BLaER1 (cell line): ENCODE data around the gene MARCHF3.
A peak's percentile ranks its signal among the peaks of the same experiment; 100 is the strongest.

Experiments
- H3K27ac ChIP-seq: shearing (Covaris generic); formaldehyde crosslinking; 2 replicates; pipeline ENCODE4 v1.8.1; 2022
- H3K27me3 ChIP-seq: shearing (Covaris generic); formaldehyde crosslinking; 2 replicates; pipeline ENCODE4 v1.8.1; 2022
- H3K36me3 ChIP-seq: shearing (Covaris generic); formaldehyde crosslinking; 2 replicates; pipeline ENCODE4 v1.8.1; 2022
- H3K4me1 ChIP-seq: shearing (Covaris generic); formaldehyde crosslinking; 2 replicates; pipeline ENCODE4 v1.8.1; 2022
- H3K4me2 ChIP-seq: shearing (Covaris generic); formaldehyde crosslinking; 2 replicates; pipeline ENCODE4 v1.8.1; 2022
- H3K4me3 ChIP-seq: shearing (Covaris generic); formaldehyde crosslinking; 2 replicates; pipeline ENCODE4 v1.8.1; 2022
- H3K9ac ChIP-seq: shearing (Covaris generic); formaldehyde crosslinking; 2 replicates; pipeline ENCODE4 v1.8.1; 2022
- H3K9me3 ChIP-seq: shearing (Covaris generic); formaldehyde crosslinking; 2 replicates; pipeline ENCODE4 v1.8.1; 2022
- H4K20me1 ChIP-seq: shearing (Covaris generic); formaldehyde crosslinking; 2 replicates; pipeline ENCODE4 v1.8.1; 2022
- Cebpa-rat ChIP-seq: shearing (Covaris generic); IDR thresholded peaks from 2 replicates; pipeline ENCODE4 v1.8.1; 2022

MARCHF3 gene

GRCh38 chr5:127053049-127053448 is 22.7 kb upstream of the MARCHF3 start:
- Histone ChIP-seq H3K4me2 (no peak overlapping the region), H3K9ac (no peak overlapping the region), H3K9me3 (peaks cover 18% of the 10 kb centered on the region), H3K36me3 (peaks cover 8% of the 10 kb centered on the region), H3K4me1 (peaks cover 14% of the 10 kb centered on the region; the same call in 1 of the 2 replicates), H3K27me3 (no peaks in the 10 kb centered on the region), H4K20me1 (no peaks in the 10 kb centered on the region), H3K4me3 (no peak overlapping the region), H3K27ac (no peak overlapping the region)
- no peak for TF ChIP-seq Cebpa-rat

GRCh38 chr5:127051591-127051990 is 21.2 kb upstream of the MARCHF3 start:
- Histone ChIP-seq H3K9me3 (peaks cover 16% of the 10 kb centered on the region), H3K9ac (no peak overlapping the region), H3K27me3 (no peaks in the 10 kb centered on the region), H3K27ac (no peak overlapping the region), H3K4me1 (peaks cover 2% of the 10 kb centered on the region; the same call in 1 of the 2 replicates), H4K20me1 (no peaks in the 10 kb centered on the region), H3K36me3 (peaks cover 8% of the 10 kb centered on the region), H3K4me3 (no peak overlapping the region), H3K4me2 (no peak overlapping the region)
- TF ChIP-seq Cebpa-rat: no peak

GRCh38 chr5:127046343-127047072 is 16.1 kb upstream of the MARCHF3 start:
- Histone ChIP-seq H3K4me2 (no peak overlapping the region), H3K36me3 (no peaks in the 10 kb centered on the region), H3K27ac (no peak overlapping the region), H3K9me3 (no peaks in the 10 kb centered on the region), H4K20me1 (no peaks in the 10 kb centered on the region), H3K27me3 (no peaks in the 10 kb centered on the region), H3K4me3 (no peak overlapping the region), H3K9ac (no peak overlapping the region), H3K4me1 (peaks cover 18% of the 10 kb centered on the region)
- no peak for TF ChIP-seq Cebpa-rat

GRCh38 chr5:127042593-127042992 is 12.2 kb upstream of the MARCHF3 start:
- no peak overlapping the region for H3K27ac ChIP-seq
- peaks cover 31% of the 10 kb centered on the region for H3K4me1 ChIP-seq

GRCh38 chr5:127041571-127041970 is 11.2 kb upstream of the MARCHF3 start:
- Histone ChIP-seq H3K27me3 (no peaks in the 10 kb centered on the region), H3K4me3 (no peak overlapping the region)

More at GRCh38 chr5:127042593-127042992, 12.2 kb upstream of the MARCHF3 start:
- Histone ChIP-seq H3K36me3 (no peaks in the 10 kb centered on the region), H3K4me3 (no peak overlapping the region), H4K20me1 (no peaks in the 10 kb centered on the region), H3K4me2 (no peak overlapping the region), H3K9ac (no peak overlapping the region), H3K9me3 (no peaks in the 10 kb centered on the region), H3K27me3 (no peaks in the 10 kb centered on the region)
- TF ChIP-seq Cebpa-rat: no peak

GRCh38 chr5:127040796-127041520 is 10.6 kb upstream of the MARCHF3 start:
- Histone ChIP-seq H3K9me3 (no peaks in the 10 kb centered on the region), H4K20me1 (no peaks in the 10 kb centered on the region), H3K27ac (no peak overlapping the region), H3K9ac (no peak overlapping the region), H3K27me3 (no peaks in the 10 kb centered on the region), H3K36me3 (no peaks in the 10 kb centered on the region), H3K4me1 (peaks cover 31% of the 10 kb centered on the region), H3K4me3 (no peak overlapping the region), H3K4me2 (peak overlapping the region; percentile 55)
- TF ChIP-seq Cebpa-rat: no peak

More at GRCh38 chr5:127041571-127041970, 11.2 kb upstream of the MARCHF3 start:
- no peak for TF ChIP-seq Cebpa-rat
- Histone ChIP-seq H3K9ac (no peak overlapping the region), H3K9me3 (no peaks in the 10 kb centered on the region), H3K36me3 (no peaks in the 10 kb centered on the region), H3K4me1 (peaks cover 31% of the 10 kb centered on the region), H3K4me2 (peak overlapping the region; percentile 55), H3K27ac (no peak overlapping the region), H4K20me1 (no peaks in the 10 kb centered on the region)

GRCh38 chr5:127038550-127038949 is 8.2 kb upstream of the MARCHF3 start:
- no peaks in the 10 kb centered on the region for H4K20me1 ChIP-seq
- H3K4me1 ChIP-seq: peaks cover 31% of the 10 kb centered on the region
- H3K36me3 ChIP-seq: no peaks in the 10 kb centered on the region
- no peak for TF ChIP-seq Cebpa-rat
- H3K27me3 ChIP-seq: no peaks in the 10 kb centered on the region
- no peak overlapping the region for H3K4me3 ChIP-seq
- no peak overlapping the region for H3K9ac ChIP-seq
- H3K4me2 ChIP-seq: no peak overlapping the region
- H3K27ac ChIP-seq: no peak overlapping the region
- H3K9me3 ChIP-seq: no peaks in the 10 kb centered on the region

GRCh38 chr5:127031863-127032232 is 1.5 kb upstream of the MARCHF3 start:
- Histone ChIP-seq H3K36me3 (no peaks in the 10 kb centered on the region), H3K9ac (no peak overlapping the region), H3K4me3 (peak overlapping the region; percentile 88; the same call in 1 of the 2 replicates), H4K20me1 (peaks cover 28% of the 10 kb centered on the region), H3K4me1 (peaks cover 30% of the 10 kb centered on the region), H3K27ac (no peak overlapping the region), H3K4me2 (peak overlapping the region; percentile 98), H3K9me3 (no peaks in the 10 kb centered on the region), H3K27me3 (no peaks in the 10 kb centered on the region)
- TF ChIP-seq Cebpa-rat: no peak

- Histone ChIP-seq H4K20me1 (peaks cover 34% of the 10 kb centered on the region), H3K4me2 (peak overlapping the region; percentile 98), H3K9ac (peak overlapping the region; percentile 85), H3K27me3 (no peaks in the 10 kb centered on the region), H3K4me1 (peaks cover 35% of the 10 kb centered on the region), H3K36me3 (no peaks in the 10 kb centered on the region), H3K4me3 (peak overlapping the region; percentile 88), H3K27ac (peak overlapping the region; percentile 88), H3K9me3 (no peaks in the 10 kb centered on the region)
- TF ChIP-seq Cebpa-rat: no peak
These were observed 947 bp upstream of the MARCHF3 start for GRCh38 chr5:127031147-127031862.
